Thyroid gland (tissue), 4 donors: ENCODE measurements around the gene WNT5A. TPM values are rescaled to one million over a fixed set of nuclear protein-coding genes. Genes with fewer than 3 reads are reported as not detected.

Experiments
- DNase-seq, 2 donors: peaks; one replicate each; pipeline ENCODE4 v3.0.0-alpha.2; 2019
- H3K27ac ChIP-seq, 3 donors: fragments of 200-600 bp; sonication (generic); 1 replicate in 2 of 3; 2 replicates in 1 of 3; pipeline ENCODE4 v1.5.1; 2016 to 2019; ENCODE audit warnings: mild to moderate bottlenecking in 1 of 3, moderate library complexity in 1 of 3
- H3K27me3 ChIP-seq: fragments of 200-600 bp; sonication (generic); one replicate; pipeline ENCODE4 v1.5.1; 2019
- H3K36me3 ChIP-seq, 2 donors: fragments of 200-600 bp; sonication (generic); one replicate each; pipeline ENCODE4 v1.5.1; 2016 to 2019
- H3K4me1 ChIP-seq, 2 donors: fragments of 200-600 bp; sonication (generic); one replicate each; pipeline ENCODE4 v1.5.1; 2017 to 2019
- H3K4me3 ChIP-seq, 3 donors: fragments of 200-600 bp; sonication (generic); replicated peaks in 1 of 3; 1 replicate in 2 of 3; 2 replicates in 1 of 3; pipeline ENCODE4 v1.5.1; 2016; ENCODE audit warnings: mild to moderate bottlenecking in 1 of 3
- H3K9me3 ChIP-seq: fragments of 200-600 bp; sonication (generic); one replicate; pipeline ENCODE4 v1.5.1; 2017
- CTCF ChIP-seq, 6 experiments: fragments of 200-600 bp in 3 of 6; fragments of 450-650 bp in 3 of 6; sonication (generic) in 3 of 6; IDR thresholded peaks; one replicate each; pipeline ENCODE4 v1.5.1; 2016 to 2019; ENCODE audit warnings: antibody characterized with exemption in 6 of 6, mild to moderate bottlenecking in 2 of 6, inconsistent platforms in 1 of 6, moderate library complexity in 1 of 6
- POLR2A ChIP-seq, 2 donors: fragments of 450-650 bp; IDR thresholded peaks; one replicate each; pipeline ENCODE4 v1.6.1; 2017; ENCODE audit warnings: antibody characterized with exemption in 2 of 2, mild to moderate bottlenecking in 2 of 2, moderate library complexity in 1 of 2
- WGBS, 2 donors: methylation state at CpG; one replicate each; pipeline ENCODE4 v1.1.5; 2017; 5-methylcytosine and 5-hydroxymethylcytosine counted together
- intact Hi-C: fragments of 100-400 bp; cut with DNase I; formaldehyde crosslinking; loops from one replicate; pipeline ENCODE4 v1.15.1; 2023
- total RNA-seq, 4 donors: library from RNA; depleted of rRNA; stranded (reverse); fragments of >200 nt; gene quantifications; one replicate each; pipeline ENCODE4 v1.2.3, GENCODE V29; 2016

Gene WNT5A
- total RNA-seq, 4 donors from 2014 or later, result 4.2 to 15.6 (median 10.4) TPM

GRCh38 chr3:55515550-55516246 is 28.6 kb upstream of the WNT5A start:
- Histone ChIP-seq H3K4me1 (no peaks in the 10 kb centered on the region), H3K9me3 (no peaks in the 10 kb centered on the region), H3K27me3 (no peaks in the 10 kb centered on the region), H3K4me3 (no peak overlapping the region), H3K36me3 (no peaks in the 10 kb centered on the region), H3K27ac (no peak overlapping the region)
- WGBS, 2 donors, result 65 to 67% methylated on average over 14 of the region's 14 CpGs
- intact Hi-C loops, result no loop called here
- no peak for DNase-seq
- TF ChIP-seq POLR2A (IDR thresholded peaks at IDR 0.05) (no peak), CTCF (IDR thresholded peaks at IDR 0.05) (no peak)

- H3K4me1 ChIP-seq, result no peaks in the 10 kb centered on the region
- H3K4me3 ChIP-seq, result no peak overlapping the region
- 87 to 88% methylated on average over 3 of the region's 3 CpGs for WGBS, 2 donors
- H3K36me3 ChIP-seq, result no peaks in the 10 kb centered on the region
- no peak overlapping the region for H3K27ac ChIP-seq
- no peak for DNase-seq
- intact Hi-C loops, result no loop called here
- H3K9me3 ChIP-seq, result no peaks in the 10 kb centered on the region
- TF ChIP-seq POLR2A (IDR thresholded peaks at IDR 0.05) (no peak), CTCF (IDR thresholded peaks at IDR 0.05) (no peak)
- H3K27me3 ChIP-seq, result no peaks in the 10 kb centered on the region
These were observed 27.9 kb upstream of the WNT5A start for GRCh38 chr3:55514962-55515361.

GRCh38 chr3:55512571-55513343 is 25.7 kb upstream of the WNT5A start:
- no peak overlapping the region for H3K4me3 ChIP-seq
- H3K27ac ChIP-seq, result no peak overlapping the region
- no peaks in the 10 kb centered on the region for H3K9me3 ChIP-seq
- no peaks in the 10 kb centered on the region for H3K36me3 ChIP-seq
- H3K4me1 ChIP-seq, result no peaks in the 10 kb centered on the region
- intact Hi-C loops, result no loop called here
- no peaks in the 10 kb centered on the region for H3K27me3 ChIP-seq
- no peak for DNase-seq
- 75 to 76% methylated on average over 11 of the region's 11 CpGs for WGBS, 2 donors
- TF ChIP-seq CTCF (IDR thresholded peaks at IDR 0.05), result no peak
- TF ChIP-seq POLR2A (IDR thresholded peaks at IDR 0.05), result no peak

- Histone ChIP-seq H3K27ac (no peak overlapping the region), H3K27me3 (no peaks in the 10 kb centered on the region), H3K4me3 (no peak overlapping the region), H3K4me1 (no peaks in the 10 kb centered on the region), H3K9me3 (no peaks in the 10 kb centered on the region), H3K36me3 (no peaks in the 10 kb centered on the region)
- WGBS, 2 donors, result 68 to 71% methylated on average over 7 of the region's 7 CpGs
- intact Hi-C loops, result no loop called here
- TF ChIP-seq POLR2A (IDR thresholded peaks at IDR 0.05) (no peak), CTCF (IDR thresholded peaks at IDR 0.05) (no peak)
- no peak for DNase-seq
These were observed 24.9 kb upstream of the WNT5A start for GRCh38 chr3:55511895-55512570.

- Histone ChIP-seq H3K27ac (no peak overlapping the region), H3K27me3 (no peaks in the 10 kb centered on the region), H3K9me3 (no peaks in the 10 kb centered on the region), H3K4me1 (no peaks in the 10 kb centered on the region), H3K4me3 (no peak overlapping the region), H3K36me3 (no peaks in the 10 kb centered on the region)
- TF ChIP-seq POLR2A (IDR thresholded peaks at IDR 0.05) (no peak), CTCF (IDR thresholded peaks at IDR 0.05) (no peak)
- DNase-seq, result no peak
- intact Hi-C loops, result no loop called here
- 94 to 96% methylated on average over 8 of the region's 8 CpGs for WGBS, 2 donors
These were observed 21.2 kb upstream of the WNT5A start for GRCh38 chr3:55508335-55508734.
